ENCODE results near the gene PRR3. TPM values are rescaled to one million over a fixed set of nuclear protein-coding genes. Genes with fewer than 3 reads are reported as not detected.
A peak's percentile ranks its signal among the peaks of the same experiment; 100 is the strongest.

PRR3 gene
- total and polyA plus RNA-seq, 2 of the 13 experiments (the other 11 are each of a cell fraction or from before 2014, with no cell fraction given): 14.6 to 21.2 TPM

GRCh38 chr6:30515944-30516753 lies 40.9 kb upstream of the PRR3 start (continued):
- peak; percentile 57 for TF ChIP-seq HMGXB3 (CRISPR knock-in tag; IDR thresholded peaks at IDR 0.05; ENCODE audit: borderline replicate concordance)
- no peak for TF ChIP-seq ZBTB39 (CRISPR knock-in tag; IDR thresholded peaks at IDR 0.05)
- no peak for TF ChIP-seq CAMTA2 (CRISPR knock-in tag; IDR thresholded peaks at IDR 0.05; ENCODE audit: borderline replicate concordance)
- TF ChIP-seq HINFP (CRISPR knock-in tag; IDR thresholded peaks at IDR 0.05; ENCODE audit: low read depth): no peak
- no peak; the same call in 1 of the 2 replicates for TF ChIP-seq ZNF232 (CRISPR knock-in tag; IDR thresholded peaks at IDR 0.05; ENCODE audit: borderline replicate concordance)
- peak; percentile 86 for TF ChIP-seq ZNF816 (CRISPR knock-in tag; IDR thresholded peaks at IDR 0.05; ENCODE audit: borderline replicate concordance)
- TF ChIP-seq TEF (CRISPR knock-in tag; IDR thresholded peaks at IDR 0.05): peak; percentile 98
- TF ChIP-seq ZNF253 (CRISPR knock-in tag; IDR thresholded peaks at IDR 0.05; ENCODE audit: borderline replicate concordance): no peak
- TF ChIP-seq RFXAP (CRISPR knock-in tag; IDR thresholded peaks at IDR 0.05; ENCODE audit: borderline replicate concordance): peak; percentile 91
- peak; percentile 91 for TF ChIP-seq ZNF430 (CRISPR knock-in tag; IDR thresholded peaks at IDR 0.05)
- peak; percentile 70 for TF ChIP-seq PHF20 (CRISPR knock-in tag; IDR thresholded peaks at IDR 0.05)
- no peak for TF ChIP-seq NONO (IDR thresholded peaks at IDR 0.05)
- peak; percentile 74 for TF ChIP-seq NONO (CRISPR knock-in tag; conservative IDR thresholded peaks at IDR 0.05)
- TF ChIP-seq PHB2 (IDR thresholded peaks at IDR 0.05; ENCODE audit: partially characterized antibody): no peak
